ENCODE measurements around the gene WDR27.

Gene WDR27

GRCh38 chr6:169695131-169695530 is 6.7 kb downstream of the WDR27 start:
- no peak for TF ChIP-seq CTCF (IDR thresholded peaks at IDR 0.05; ENCODE audit: low read depth, low read length)
- no peak for DNase-seq (ENCODE audit: low read depth in 2 of 2)
- no peak overlapping the region for H3K4me3 ChIP-seq (replicated peaks in 1 of 2; ENCODE audit: low read depth in 2 of 2, low read length in 2 of 2)

- no peak overlapping the region for H3K4me3 ChIP-seq (replicated peaks in 1 of 2; ENCODE audit: low read depth in 2 of 2, low read length in 2 of 2)
- peak in 1 of 2 donors; percentile 51 for DNase-seq (ENCODE audit: low read depth in 2 of 2)
- no peak for TF ChIP-seq CTCF (IDR thresholded peaks at IDR 0.05; ENCODE audit: low read depth, low read length)
Observed at GRCh38 chr6:169692516-169692915, 9.3 kb downstream of the WDR27 start.

- no peak for DNase-seq (ENCODE audit: low read depth in 2 of 2)
- H3K4me3 ChIP-seq (replicated peaks in 1 of 2; ENCODE audit: low read depth in 2 of 2, low read length in 2 of 2) = no peak overlapping the region
- TF ChIP-seq CTCF (IDR thresholded peaks at IDR 0.05; ENCODE audit: low read depth, low read length) = no peak
Observed at GRCh38 chr6:169691260-169691659, 10.6 kb downstream of the WDR27 start.

- DNase-seq (ENCODE audit: low read depth in 2 of 2) = peak; percentile 65
- no peak for TF ChIP-seq CTCF (IDR thresholded peaks at IDR 0.05; ENCODE audit: low read depth, low read length)
- no peak overlapping the region for H3K4me3 ChIP-seq (replicated peaks in 1 of 2; ENCODE audit: low read depth in 2 of 2, low read length in 2 of 2)
Observed at GRCh38 chr6:169689287-169689686, 12.5 kb downstream of the WDR27 start.

GRCh38 chr6:169685860-169686259 is 16.0 kb downstream of the WDR27 start:
- DNase-seq (ENCODE audit: low read depth in 2 of 2) = no peak
- TF ChIP-seq CTCF (IDR thresholded peaks at IDR 0.05; ENCODE audit: low read depth, low read length) = no peak
- no peak overlapping the region for H3K4me3 ChIP-seq (replicated peaks in 1 of 2; ENCODE audit: low read depth in 2 of 2, low read length in 2 of 2)

GRCh38 chr6:169684056-169684455 is 17.8 kb downstream of the WDR27 start:
- no peak for DNase-seq (ENCODE audit: low read depth in 2 of 2)
- no peak overlapping the region for H3K4me3 ChIP-seq (replicated peaks in 1 of 2; ENCODE audit: low read depth in 2 of 2, low read length in 2 of 2)
- TF ChIP-seq CTCF (IDR thresholded peaks at IDR 0.05; ENCODE audit: low read depth, low read length) = no peak

- DNase-seq (ENCODE audit: low read depth in 2 of 2) = no peak
- no peak overlapping the region for H3K4me3 ChIP-seq (replicated peaks in 1 of 2; ENCODE audit: low read depth in 2 of 2, low read length in 2 of 2)
- no peak for TF ChIP-seq CTCF (IDR thresholded peaks at IDR 0.05; ENCODE audit: low read depth, low read length)
Observed at GRCh38 chr6:169678342-169678741, 23.5 kb downstream of the WDR27 start.

Measured in cardiac fibroblast (primary cell).